ENCODE data around the gene HOXC11. TPM values are rescaled to one million over a fixed set of nuclear protein-coding genes. Genes with fewer than 3 reads are reported as not detected.

The HOXC11 gene
- total RNA-seq, 1 experiment from 2014 or later: not detected

GRCh38 chr12:53960187-53961024, 12.5 kb upstream of the HOXC11 start:
- H3K27me3 ChIP-seq (ENCODE audit: control insufficient read depth, insufficient read depth, low read length): peaks cover 100% of the 10 kb centered on the region
- no peak overlapping the region for H3K4me3 ChIP-seq (ENCODE audit: insufficient read depth, low read depth, low read length)
- no peak for DNase-seq
- H3K36me3 ChIP-seq (replicated peaks; ENCODE audit: control insufficient read depth, insufficient read depth, low read length): no peaks in the 10 kb centered on the region

- H3K27me3 ChIP-seq (ENCODE audit: control insufficient read depth, insufficient read depth, low read length): peaks cover 100% of the 10 kb centered on the region
- peak; percentile 83 for DNase-seq
- H3K4me3 ChIP-seq (ENCODE audit: insufficient read depth, low read depth, low read length): no peak overlapping the region
- no peaks in the 10 kb centered on the region for H3K36me3 ChIP-seq (replicated peaks; ENCODE audit: control insufficient read depth, insufficient read depth, low read length)
Observed at GRCh38 chr12:53961025-53961761, 11.7 kb upstream of the HOXC11 start.

- Histone ChIP-seq H3K27me3 (ENCODE audit: control insufficient read depth, insufficient read depth, low read length) (peaks cover 100% of the 10 kb centered on the region), H3K36me3 (replicated peaks; ENCODE audit: control insufficient read depth, insufficient read depth, low read length) (no peaks in the 10 kb centered on the region), H3K4me3 (ENCODE audit: insufficient read depth, low read depth, low read length) (no peak overlapping the region)
- DNase-seq: no peak
Observed at GRCh38 chr12:53963005-53963404, 9.9 kb upstream of the HOXC11 start.

GRCh38 chr12:53963434-53964314, 9.3 kb upstream of the HOXC11 start:
- no peak overlapping the region for H3K4me3 ChIP-seq (ENCODE audit: insufficient read depth, low read depth, low read length)
- no peaks in the 10 kb centered on the region for H3K36me3 ChIP-seq (replicated peaks; ENCODE audit: control insufficient read depth, insufficient read depth, low read length)
- H3K27me3 ChIP-seq (ENCODE audit: control insufficient read depth, insufficient read depth, low read length): peaks cover 100% of the 10 kb centered on the region
- peak; percentile 73 for DNase-seq

GRCh38 chr12:53964315-53964713, 8.6 kb upstream of the HOXC11 start:
- no peaks in the 10 kb centered on the region for H3K36me3 ChIP-seq (replicated peaks; ENCODE audit: control insufficient read depth, insufficient read depth, low read length)
- no peak overlapping the region for H3K4me3 ChIP-seq (ENCODE audit: insufficient read depth, low read depth, low read length)
- peaks cover 100% of the 10 kb centered on the region for H3K27me3 ChIP-seq (ENCODE audit: control insufficient read depth, insufficient read depth, low read length)
- DNase-seq: no peak

- Histone ChIP-seq H3K27me3 (ENCODE audit: control insufficient read depth, insufficient read depth, low read length) (peaks cover 100% of the 10 kb centered on the region), H3K4me3 (ENCODE audit: insufficient read depth, low read depth, low read length) (peak overlapping the region; percentile 12; the same call in 1 of the 2 replicates), H3K36me3 (replicated peaks; ENCODE audit: control insufficient read depth, insufficient read depth, low read length) (no peaks in the 10 kb centered on the region)
- DNase-seq: peak; percentile 85
Observed at GRCh38 chr12:53965281-53966084, 7.4 kb upstream of the HOXC11 start.

- DNase-seq: peak; percentile 82
- peaks cover 100% of the 10 kb centered on the region for H3K27me3 ChIP-seq (ENCODE audit: control insufficient read depth, insufficient read depth, low read length)
- H3K4me3 ChIP-seq (ENCODE audit: insufficient read depth, low read depth, low read length): peak overlapping the region; percentile 12; the same call in 1 of the 2 replicates
- no peaks in the 10 kb centered on the region for H3K36me3 ChIP-seq (replicated peaks; ENCODE audit: control insufficient read depth, insufficient read depth, low read length)
Observed at GRCh38 chr12:53966085-53966384, 6.9 kb upstream of the HOXC11 start.

- no peaks in the 10 kb centered on the region for H3K36me3 ChIP-seq (replicated peaks; ENCODE audit: control insufficient read depth, insufficient read depth, low read length)
- H3K27me3 ChIP-seq (ENCODE audit: control insufficient read depth, insufficient read depth, low read length): peaks cover 100% of the 10 kb centered on the region
- DNase-seq: peak; percentile 62
- no peak overlapping the region for H3K4me3 ChIP-seq (ENCODE audit: insufficient read depth, low read depth, low read length)
Observed at GRCh38 chr12:53966385-53967133, 6.4 kb upstream of the HOXC11 start.

- DNase-seq: no peak
- Histone ChIP-seq H3K27me3 (ENCODE audit: control insufficient read depth, insufficient read depth, low read length) (peaks cover 100% of the 10 kb centered on the region), H3K36me3 (replicated peaks; ENCODE audit: control insufficient read depth, insufficient read depth, low read length) (no peaks in the 10 kb centered on the region), H3K4me3 (ENCODE audit: insufficient read depth, low read depth, low read length) (no peak overlapping the region)
Observed at GRCh38 chr12:53967421-53967925, 5.5 kb upstream of the HOXC11 start.

- Histone ChIP-seq H3K27me3 (ENCODE audit: control insufficient read depth, insufficient read depth, low read length) (peaks cover 100% of the 10 kb centered on the region), H3K4me3 (ENCODE audit: insufficient read depth, low read depth, low read length) (no peak overlapping the region), H3K36me3 (replicated peaks; ENCODE audit: control insufficient read depth, insufficient read depth, low read length) (no peaks in the 10 kb centered on the region)
- no peak for DNase-seq
Observed at GRCh38 chr12:53968214-53969127, 4.5 kb upstream of the HOXC11 start.

- DNase-seq: no peak
- H3K27me3 ChIP-seq (ENCODE audit: control insufficient read depth, insufficient read depth, low read length): peaks cover 100% of the 10 kb centered on the region
- H3K36me3 ChIP-seq (replicated peaks; ENCODE audit: control insufficient read depth, insufficient read depth, low read length): no peaks in the 10 kb centered on the region
- H3K4me3 ChIP-seq (ENCODE audit: insufficient read depth, low read depth, low read length): no peak overlapping the region
Observed at GRCh38 chr12:53969588-53970259, 3.2 kb upstream of the HOXC11 start.

- peaks cover 100% of the 10 kb centered on the region for H3K27me3 ChIP-seq (ENCODE audit: control insufficient read depth, insufficient read depth, low read length)
- DNase-seq: no peak
- no peak overlapping the region for H3K4me3 ChIP-seq (ENCODE audit: insufficient read depth, low read depth, low read length)
- H3K36me3 ChIP-seq (replicated peaks; ENCODE audit: control insufficient read depth, insufficient read depth, low read length): no peaks in the 10 kb centered on the region
Observed at GRCh38 chr12:53970451-53970850, 2.5 kb upstream of the HOXC11 start.
